Stimulated activated effector memory CD8-positive, alpha-beta T cell treated with anti-CD3 and anti-CD28 coated beads, Interleukin-12 subunit alpha, Interleukin-12 subunit beta, amount 100 ng/mL, for 72 hours (primary cell): ENCODE measurements around the gene SLC6A19.

Experiments
- ATAC-seq: fragments of 150-1000 bp; cut with Tn5 transposase; 2 replicates; pipeline ENCODE4 v1.10.0; 2021
- DNase-seq, 2 donors: peaks; one replicate each; pipeline ENCODE4 v3.0.0; 2021 to 2022; ENCODE audit warnings: low spot score in 2 of 2
- H3K27ac Mint-ChIP-seq: one replicate; pipeline ENCODE4 v1.8.0; 2022; ENCODE audit warnings: mild to moderate bottlenecking, mixed read lengths
- H3K36me3 Mint-ChIP-seq: one replicate; pipeline ENCODE4 v1.8.0; 2022; ENCODE audit warnings: mild to moderate bottlenecking, mixed read lengths
- H3K4me1 Mint-ChIP-seq: one replicate; pipeline ENCODE4 v1.8.0; 2022; ENCODE audit warnings: mixed read lengths
- H3K4me3 Mint-ChIP-seq: one replicate; pipeline ENCODE4 v1.8.0; 2022; ENCODE audit warnings: mild to moderate bottlenecking, mixed read lengths
- H3K9me3 Mint-ChIP-seq: one replicate; pipeline ENCODE4 v1.8.0; 2022; ENCODE audit warnings: mixed read lengths

The SLC6A19 gene

DNA sequence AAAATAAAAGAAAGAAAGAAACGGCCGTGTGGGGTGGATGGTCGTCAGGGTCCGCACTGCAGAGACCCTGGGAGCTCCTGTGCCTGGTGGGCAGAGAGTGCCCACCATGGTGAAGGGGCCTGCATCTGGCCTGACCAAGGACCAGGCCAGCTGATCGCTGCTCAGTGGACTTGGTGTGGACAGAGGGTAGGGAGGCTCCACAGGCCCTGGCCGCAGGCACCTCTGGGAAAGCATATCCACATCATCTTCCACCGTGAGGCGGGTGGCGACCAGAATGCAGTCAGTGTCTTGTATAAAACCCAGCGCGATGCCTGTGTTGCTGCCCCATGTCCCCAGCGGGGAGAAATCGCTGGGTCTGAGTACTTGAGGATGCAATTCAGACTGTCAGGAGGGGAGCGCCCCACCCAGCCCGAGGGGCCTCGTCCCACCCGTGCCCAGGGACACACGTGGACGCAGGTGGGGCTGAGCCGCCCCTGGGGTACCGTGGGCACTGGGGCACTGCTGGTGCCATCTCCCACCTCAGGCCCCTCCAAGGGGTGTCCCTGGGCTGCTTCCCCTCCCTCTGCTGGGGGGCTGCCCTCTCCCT is 27.8 kb upstream of the SLC6A19 start:
- H3K4me3 Mint-ChIP-seq = peak overlapping the region; percentile 36
- DNase-seq = no peak
- no peak overlapping the region for H3K27ac Mint-ChIP-seq
- H3K4me1 Mint-ChIP-seq = peaks cover 4% of the 10 kb centered on the region
- ATAC-seq = no peak
- no peaks in the 10 kb centered on the region for H3K36me3 Mint-ChIP-seq
- no peaks in the 10 kb centered on the region for H3K9me3 Mint-ChIP-seq

GRCh38 chr5:1174122-1174936 is 27.1 kb upstream of the SLC6A19 start:
- Mint-ChIP-seq H3K9me3 (no peaks in the 10 kb centered on the region), H3K4me3 (no peak overlapping the region), H3K4me1 (peaks cover 4% of the 10 kb centered on the region), H3K36me3 (no peaks in the 10 kb centered on the region), H3K27ac (no peak overlapping the region)
- ATAC-seq (peak; percentile 48), DNase-seq (peak; percentile 43 to 72)

DNA sequence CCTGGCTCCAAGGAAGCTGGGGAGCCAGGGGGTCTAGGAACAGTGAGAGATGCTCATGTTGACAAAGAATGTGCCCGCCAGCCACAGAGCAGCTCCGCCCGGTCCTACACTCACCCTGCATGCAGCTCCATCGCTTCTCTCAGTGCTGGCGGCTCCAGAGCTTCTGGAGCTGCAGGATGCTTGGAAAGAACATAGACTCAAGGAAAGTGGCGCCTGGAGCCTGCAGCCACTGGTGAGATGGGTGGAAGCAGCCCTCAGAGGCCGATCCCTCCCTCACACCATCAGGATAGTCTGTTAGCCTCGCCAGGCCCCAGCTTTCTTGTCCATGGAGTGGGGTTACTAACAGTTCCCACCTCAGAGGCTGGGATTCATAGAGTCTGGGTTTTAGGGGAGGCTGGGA is 26.4 kb upstream of the SLC6A19 start:
- ATAC-seq (no peak), DNase-seq (no peak)
- Mint-ChIP-seq H3K4me3 (no peak overlapping the region), H3K4me1 (peaks cover 4% of the 10 kb centered on the region), H3K36me3 (no peaks in the 10 kb centered on the region), H3K27ac (no peak overlapping the region), H3K9me3 (no peaks in the 10 kb centered on the region)

DNA sequence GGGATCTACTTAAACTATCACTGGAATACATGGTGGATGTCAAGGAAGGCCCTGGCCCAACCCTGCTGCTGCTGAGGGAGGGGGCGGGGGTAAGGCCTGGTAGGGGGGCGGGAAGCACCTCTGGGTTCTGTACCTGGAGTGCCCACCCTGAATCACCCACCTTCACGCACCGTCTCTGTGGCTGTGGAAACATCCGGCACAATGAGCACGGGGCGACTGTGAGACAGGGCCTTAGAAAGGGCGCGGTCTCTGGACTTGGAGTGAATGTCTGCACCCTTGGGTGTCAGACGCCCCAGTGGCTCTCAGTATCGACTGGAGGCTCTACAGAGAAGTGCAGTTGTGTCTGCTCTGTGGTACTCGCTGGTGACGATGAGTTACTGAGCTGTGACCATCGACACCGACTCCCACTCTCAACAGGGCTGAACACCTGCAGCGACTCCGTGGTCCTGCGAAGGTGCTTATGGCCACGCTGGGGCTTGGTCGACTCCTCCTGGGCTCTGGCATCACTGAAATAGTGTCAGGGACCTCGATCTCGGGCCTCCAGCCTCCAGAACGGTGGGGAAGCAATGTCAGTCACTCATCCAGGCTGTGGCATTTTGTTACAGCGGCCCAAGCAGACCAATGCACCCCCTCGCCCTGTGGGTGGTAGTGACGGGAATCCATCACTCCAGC is 25.5 kb upstream of the SLC6A19 start:
- Mint-ChIP-seq H3K27ac (no peak overlapping the region), H3K4me1 (peaks cover 4% of the 10 kb centered on the region), H3K4me3 (no peak overlapping the region), H3K36me3 (no peaks in the 10 kb centered on the region), H3K9me3 (no peaks in the 10 kb centered on the region)
- DNase-seq (no peak), ATAC-seq (no peak)

GRCh38 chr5:1176473-1177391 is 24.7 kb upstream of the SLC6A19 start:
- Mint-ChIP-seq H3K4me3 (no peak overlapping the region), H3K27ac (no peak overlapping the region), H3K4me1 (peaks cover 4% of the 10 kb centered on the region), H3K36me3 (no peaks in the 10 kb centered on the region), H3K9me3 (no peaks in the 10 kb centered on the region)
- DNase-seq (no peak), ATAC-seq (no peak)

- H3K4me1 Mint-ChIP-seq = peaks cover 4% of the 10 kb centered on the region
- DNase-seq (no peak), ATAC-seq (no peak)
- H3K4me3 Mint-ChIP-seq = no peak overlapping the region
- H3K9me3 Mint-ChIP-seq = no peaks in the 10 kb centered on the region
- H3K36me3 Mint-ChIP-seq = no peaks in the 10 kb centered on the region
- H3K27ac Mint-ChIP-seq = no peak overlapping the region
Observed at GRCh38 chr5:1177826-1178528, 23.4 kb upstream of the SLC6A19 start.

- no peak for ATAC-seq
- H3K9me3 Mint-ChIP-seq = no peaks in the 10 kb centered on the region
- H3K4me1 Mint-ChIP-seq = no peaks in the 10 kb centered on the region
- H3K4me3 Mint-ChIP-seq = no peak overlapping the region
- H3K27ac Mint-ChIP-seq = no peak overlapping the region
- no peaks in the 10 kb centered on the region for H3K36me3 Mint-ChIP-seq
- no peak for DNase-seq
Observed at GRCh38 chr5:1178529-1179382, 22.6 kb upstream of the SLC6A19 start.

- Mint-ChIP-seq H3K36me3 (no peaks in the 10 kb centered on the region), H3K27ac (no peak overlapping the region), H3K4me1 (no peaks in the 10 kb centered on the region), H3K4me3 (no peak overlapping the region), H3K9me3 (no peaks in the 10 kb centered on the region)
- DNase-seq (no peak), ATAC-seq (no peak)
Observed at GRCh38 chr5:1179383-1179715, 22.0 kb upstream of the SLC6A19 start.

DNA sequence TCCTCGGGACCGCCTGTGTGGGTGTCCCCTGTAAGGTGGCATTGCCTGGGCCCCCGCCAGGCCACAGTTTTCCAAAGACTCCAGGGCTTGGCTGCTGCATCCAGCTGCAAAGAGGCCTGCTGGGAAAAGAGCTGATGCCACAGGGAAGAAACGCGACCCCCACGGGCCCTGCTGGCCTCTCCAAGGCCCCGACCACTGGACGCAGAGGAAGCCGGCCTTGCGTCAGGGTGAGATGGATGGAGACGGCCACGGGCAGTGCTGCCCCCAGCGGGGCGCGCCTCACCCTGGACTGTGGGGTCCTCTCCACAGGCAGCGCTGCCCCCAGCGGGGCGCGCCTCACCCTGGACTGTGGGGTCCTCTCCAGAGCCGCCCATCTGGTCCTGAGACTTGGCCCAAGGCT is 21.3 kb upstream of the SLC6A19 start:
- no peaks in the 10 kb centered on the region for H3K4me1 Mint-ChIP-seq
- no peaks in the 10 kb centered on the region for H3K9me3 Mint-ChIP-seq
- no peaks in the 10 kb centered on the region for H3K36me3 Mint-ChIP-seq
- DNase-seq (no peak), ATAC-seq (no peak)
- H3K4me3 Mint-ChIP-seq = no peak overlapping the region
- no peak overlapping the region for H3K27ac Mint-ChIP-seq

- no peak for ATAC-seq
- Mint-ChIP-seq H3K36me3 (no peaks in the 10 kb centered on the region), H3K27ac (no peak overlapping the region), H3K9me3 (no peaks in the 10 kb centered on the region), H3K4me3 (no peak overlapping the region), H3K4me1 (no peaks in the 10 kb centered on the region)
- no peak for DNase-seq
Observed at GRCh38 chr5:1180841-1181271, 20.5 kb upstream of the SLC6A19 start.

DNA sequence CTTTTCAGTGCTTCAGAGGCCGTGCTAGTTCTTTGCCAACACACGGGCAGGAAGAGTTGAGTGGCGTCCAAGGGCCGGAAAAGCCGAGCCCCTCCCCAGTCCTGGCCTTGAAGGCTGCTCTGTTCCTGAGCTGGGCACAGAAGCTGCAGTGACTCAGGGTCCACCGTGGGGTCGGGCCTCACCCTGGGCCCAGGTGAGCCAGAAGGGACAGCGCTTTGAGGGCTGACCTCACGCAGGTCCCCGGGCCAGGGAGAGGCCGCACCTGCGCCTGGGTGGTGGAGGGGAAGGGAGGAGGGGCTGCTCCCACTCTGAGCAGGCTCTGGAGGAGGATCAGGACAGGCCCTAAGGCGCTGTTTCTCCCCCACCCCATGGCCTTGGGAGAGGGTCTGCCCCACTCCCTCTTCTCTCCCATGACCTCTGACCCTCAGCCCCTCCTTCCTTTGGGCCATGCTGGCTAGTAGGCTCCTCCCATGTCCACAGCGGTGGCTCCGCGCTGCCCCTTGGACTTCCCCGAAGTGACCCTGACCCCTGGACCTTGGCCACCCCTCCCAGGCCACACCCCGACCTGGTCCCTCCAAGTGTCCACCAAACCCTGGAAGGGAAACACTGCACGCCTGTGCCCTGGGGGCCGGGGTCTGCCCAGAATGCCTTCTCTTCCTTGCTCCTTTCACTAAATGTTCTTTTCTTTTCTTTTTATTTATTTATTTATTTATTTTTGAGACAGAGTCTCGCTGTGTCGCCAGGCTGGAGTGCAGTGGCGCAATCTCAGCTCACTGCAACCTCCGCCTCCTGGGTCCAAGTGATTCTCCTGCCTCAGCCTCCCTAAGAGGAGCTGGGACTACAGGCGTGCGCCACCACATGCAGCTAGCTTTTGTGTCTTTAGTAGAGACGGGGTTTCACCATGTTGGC is 19.7 kb upstream of the SLC6A19 start:
- no peak overlapping the region for H3K4me3 Mint-ChIP-seq
- no peaks in the 10 kb centered on the region for H3K36me3 Mint-ChIP-seq
- no peak overlapping the region for H3K27ac Mint-ChIP-seq
- no peaks in the 10 kb centered on the region for H3K9me3 Mint-ChIP-seq
- no peak for ATAC-seq
- H3K4me1 Mint-ChIP-seq = no peaks in the 10 kb centered on the region
- DNase-seq = no peak

DNA sequence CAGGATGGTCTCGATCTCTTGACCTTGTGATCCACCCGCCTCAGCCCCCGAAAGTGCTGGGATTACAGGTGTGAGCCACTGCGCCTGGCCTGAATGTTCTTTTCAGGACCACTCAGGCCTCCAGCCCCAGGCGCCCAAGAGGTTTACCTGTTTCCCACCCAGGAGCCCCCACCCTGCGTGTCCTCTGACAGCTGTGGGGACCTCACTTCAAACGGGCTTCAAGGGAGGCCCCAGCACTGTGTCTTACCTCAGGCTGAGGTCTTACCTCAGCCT is 19.1 kb upstream of the SLC6A19 start:
- ATAC-seq (no peak), DNase-seq (no peak)
- Mint-ChIP-seq H3K36me3 (no peaks in the 10 kb centered on the region), H3K4me3 (no peak overlapping the region), H3K27ac (no peak overlapping the region), H3K9me3 (no peaks in the 10 kb centered on the region), H3K4me1 (no peaks in the 10 kb centered on the region)

GRCh38 chr5:1182633-1183423 is 18.6 kb upstream of the SLC6A19 start:
- no peaks in the 10 kb centered on the region for H3K4me1 Mint-ChIP-seq
- H3K36me3 Mint-ChIP-seq = no peaks in the 10 kb centered on the region
- ATAC-seq (no peak), DNase-seq (no peak)
- no peaks in the 10 kb centered on the region for H3K9me3 Mint-ChIP-seq
- no peak overlapping the region for H3K27ac Mint-ChIP-seq
- no peak overlapping the region for H3K4me3 Mint-ChIP-seq
